HepG2 (cell line): ENCODE measurements around the gene CMTM1.

Source experiments
- HOXD1 ChIP-seq: sonication (generic); formaldehyde crosslinking; IDR thresholded peaks from 2 replicates; pipeline ENCODE4 v1.5.0; 2020; ENCODE audit warnings: missing genetic modification reagents
- ISL2 ChIP-seq: sonication (generic); formaldehyde crosslinking; IDR thresholded peaks from 2 replicates; pipeline ENCODE4 v1.5.0; 2020; ENCODE audit warnings: missing genetic modification reagents
- MZF1 ChIP-seq: sonication (generic); formaldehyde crosslinking; IDR thresholded peaks from 2 replicates; pipeline ENCODE4 v1.8.1; 2023; ENCODE audit warnings: mild to moderate bottlenecking, missing genetic modification reagents, borderline replicate concordance
- POLR2A ChIP-seq, 2 experiments: IDR thresholded peaks; 2 replicates each; pipeline ENCODE4 v1.6.1; 2011; ENCODE audit warnings: low read depth in 2 of 2, low read length in 2 of 2, mild to moderate bottlenecking in 1 of 2, moderate library complexity in 1 of 2; ENCODE audit not compliant: insufficient read depth in 1 of 2
- ZBTB42 ChIP-seq: sonication (generic); formaldehyde crosslinking; IDR thresholded peaks from 2 replicates; pipeline ENCODE4 v1.5.0; 2020; ENCODE audit warnings: mild to moderate bottlenecking, missing genetic modification reagents
- ZEB1 ChIP-seq: IDR thresholded peaks from 2 replicates; pipeline ENCODE4 v1.6.1; 2012; ENCODE audit warnings: mild to moderate bottlenecking, low read depth, inconsistent platforms; ENCODE audit not compliant: insufficient replicate concordance
- ZNF773 ChIP-seq: sonication (generic); formaldehyde crosslinking; IDR thresholded peaks from 2 replicates; pipeline ENCODE4 v1.4.0; 2020; ENCODE audit warnings: missing genetic modification reagents, borderline replicate concordance
- TF ChIP-seq, protein P1 (sequence below): sonication (generic); formaldehyde crosslinking; IDR thresholded peaks from 2 replicates; pipeline ENCODE4 v1.5.1; 2020; ENCODE audit warnings: missing genetic modification reagents, mild to moderate bottlenecking, borderline replicate concordance

DNA sequence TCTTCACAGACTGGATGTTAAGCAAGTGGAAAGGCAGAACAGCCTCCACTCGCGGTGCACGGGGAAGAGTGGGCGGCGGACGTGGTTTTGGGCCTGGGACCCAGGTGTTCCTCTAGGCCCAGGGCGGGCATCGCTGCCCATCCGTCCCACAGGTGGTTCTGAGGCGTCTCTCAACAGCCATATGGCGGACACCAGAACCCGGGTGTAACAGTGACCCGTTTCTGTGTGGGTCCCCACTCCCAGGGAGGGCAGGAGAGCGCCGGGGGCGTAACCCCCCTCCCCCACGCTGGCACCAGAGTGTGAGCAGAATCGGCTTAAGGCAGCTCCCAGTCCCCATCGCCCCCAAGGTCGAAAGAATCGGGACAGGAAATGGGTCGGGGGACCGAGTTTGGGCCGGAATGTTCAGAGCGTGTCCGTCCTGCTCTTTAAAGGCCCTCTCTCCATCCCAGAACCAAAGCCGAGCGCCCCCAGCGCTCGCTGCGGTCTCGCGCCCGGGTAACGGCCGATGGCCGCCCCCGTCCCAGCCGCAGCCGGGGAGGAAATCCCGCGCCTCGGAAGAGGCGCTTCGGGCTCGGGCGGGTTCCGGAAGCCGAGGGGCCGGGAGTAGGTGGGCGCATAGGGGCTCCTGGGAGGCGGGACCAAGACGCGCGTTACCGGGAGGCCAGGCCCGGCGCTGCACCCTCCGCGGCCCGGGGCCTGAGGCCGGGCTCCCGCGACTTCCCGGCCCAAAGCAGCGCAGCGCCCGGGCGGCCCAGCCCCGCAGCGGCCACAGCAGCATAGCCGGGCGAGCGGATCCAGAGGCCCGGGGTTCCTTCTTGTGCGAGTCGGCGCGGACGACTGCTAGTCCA is 16.7 kb upstream of the CMTM1 start, which contains the start of gene TK2:
- no peak; the same call in 1 of the 2 replicates for TF ChIP-seq MZF1
- no peak for TF ChIP-seq ZEB1
- peak; percentile 68; the same call in 1 of the 2 replicates for TF ChIP-seq ZBTB42 (CRISPR knock-in tag)
- no peak; the same call in 1 of the 2 replicates for TF ChIP-seq HOXD1
- TF ChIP-seq, protein P1, sequence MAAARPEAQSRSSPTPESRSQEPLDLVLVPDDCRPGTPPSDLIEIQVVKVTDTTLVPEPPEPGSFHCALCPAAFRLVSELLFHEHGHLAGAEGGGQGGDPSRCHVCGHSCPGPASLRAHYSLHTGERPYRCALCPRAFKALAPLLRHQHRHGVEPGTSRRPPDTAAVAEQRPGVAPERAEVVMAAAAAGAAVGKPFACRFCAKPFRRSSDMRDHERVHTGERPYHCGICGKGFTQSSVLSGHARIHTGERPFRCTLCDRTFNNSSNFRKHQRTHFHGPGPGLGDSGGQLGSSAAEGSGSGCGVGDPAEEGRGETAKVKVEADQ (CRISPR knock-in tag): no peak
- no peak for TF ChIP-seq ZNF773
- TF ChIP-seq POLR2A (IDR thresholded peaks at IDR 0.05; ENCODE audit: insufficient read depth in 1 of 2, low read depth in 2 of 2, low read length in 2 of 2): peak; percentile 87 to 89
- peak; percentile 42; the same call in 1 of the 2 replicates for TF ChIP-seq ISL2 (CRISPR knock-in tag)
